H1 (cell line): ENCODE results near the gene OR2A2. TPM values are rescaled to one million over a fixed set of nuclear protein-coding genes. Genes with fewer than 3 reads are reported as not detected.

Source experiments
- CTCF ChIA-PET: fragments of 300-600 bp; sonication (Branson Sonifier 250); formaldehyde crosslinking; loops from one replicate; lab custom pipeline; 2021; ENCODE audit not compliant: partially characterized antibody; lab: Charles Lee
- POLR2A ChIA-PET: fragments of 300-600 bp; sonication (Branson Sonifier 250); formaldehyde crosslinking; loops from one replicate; lab custom pipeline; 2021; ENCODE audit warnings: inconsistent platforms; ENCODE audit not compliant: partially characterized antibody; lab: Charles Lee
- DNase-seq, 2 experiments: peaks; one replicate each; pipeline versions ENCODE4 v3.0.0 to v3.0.0-alpha.2; 2010 to 2022; ENCODE audit warnings: low spot score in 2 of 2, low read depth in 1 of 2, mixed read lengths in 1 of 2
- FAIRE-seq: peaks from 2 replicates; lab custom pipeline; 2011; peaks lifted over from hg19 to GRCh38; lab: Jason Lieb, UNC
- H2AFZ ChIP-seq: 2 replicates; pipeline ENCODE4 v1.8.1; 2012; ENCODE audit warnings: low read length, inconsistent platforms
- H2AK5ac ChIP-seq: 2 replicates; pipeline ENCODE4 v1.6.1; 2013; ENCODE audit warnings: low read depth, low read length
- H2BK120ac ChIP-seq: replicated peaks from 2 replicates; pipeline ENCODE3; 2013; ENCODE audit warnings: low read depth, low read length, inconsistent platforms
- H2BK12ac ChIP-seq: 2 replicates; pipeline ENCODE4 v1.6.1; 2013; ENCODE audit warnings: low read depth, low read length
- H2BK15ac ChIP-seq: 2 replicates; pipeline ENCODE4 v1.6.1; 2013; ENCODE audit warnings: low read length
- H2BK20ac ChIP-seq: 2 replicates; pipeline ENCODE4 v1.6.1; 2013; ENCODE audit warnings: low read length
- H2BK5ac ChIP-seq: 2 replicates; pipeline ENCODE4 v1.6.1; 2013; ENCODE audit warnings: low read depth, low read length
- H3K14ac ChIP-seq: 2 replicates; pipeline ENCODE4 v1.6.1; 2013; ENCODE audit warnings: inconsistent platforms; ENCODE audit not compliant: insufficient read length
- H3K18ac ChIP-seq: 2 replicates; pipeline ENCODE4 v1.6.1; 2013; ENCODE audit warnings: low read length; ENCODE audit errors: extremely low read depth
- H3K23ac ChIP-seq: 2 replicates; pipeline ENCODE4 v1.6.1; 2013; ENCODE audit warnings: inconsistent platforms; ENCODE audit not compliant: insufficient read length
- H3K23me2 ChIP-seq: 2 replicates; pipeline ENCODE4 v1.6.1; 2013; ENCODE audit warnings: low read depth, low read length
- H3K27ac ChIP-seq: 2 replicates; pipeline ENCODE4 v1.6.1; 2011; ENCODE audit warnings: low read depth, low read length, inconsistent platforms
- H3K27me3 ChIP-seq, 4 experiments: replicated peaks in 1 of 4; 1 replicate in 1 of 4; 2 replicates in 3 of 4; pipeline versions ENCODE4 v1.6.1 to v1.8.1; 2011 to 2013; ENCODE audit warnings: low read length in 3 of 4, mild to moderate bottlenecking in 3 of 4, inconsistent platforms in 2 of 4, mixed read lengths in 2 of 4, moderate library complexity in 1 of 4; ENCODE audit not compliant: control insufficient read depth in 3 of 4, insufficient read depth in 3 of 4; ENCODE audit errors: extremely low read depth in 1 of 4
- H3K36me3 ChIP-seq, 4 experiments: 2 replicates each; pipeline versions ENCODE4 v1.6.1 to v1.8.1; 2011 to 2013; ENCODE audit warnings: mild to moderate bottlenecking in 4 of 4, low read length in 3 of 4, moderate library complexity in 2 of 4, control low read depth in 1 of 4, inconsistent platforms in 1 of 4; ENCODE audit not compliant: insufficient read depth in 4 of 4, control insufficient read depth in 2 of 4
- H3K4ac ChIP-seq: replicated peaks from 2 replicates; pipeline ENCODE3; 2013; ENCODE audit warnings: low read length, low read depth, mixed read lengths, inconsistent platforms; ENCODE audit not compliant: insufficient read length
- H3K4me1 ChIP-seq, 4 experiments: replicated peaks in 1 of 4; 1 replicate in 1 of 4; 2 replicates in 3 of 4; pipeline versions ENCODE4 v1.6.1 to v1.8.1; 2011 to 2013; ENCODE audit warnings: low read length in 3 of 4, inconsistent platforms in 2 of 4, mixed read lengths in 1 of 4; ENCODE audit not compliant: insufficient read depth in 4 of 4, control insufficient read depth in 3 of 4
- H3K4me2 ChIP-seq, 2 experiments: 2 replicates each; pipeline versions ENCODE4 v1.6.1 to v1.8.1; 2011 to 2013; ENCODE audit warnings: low read depth in 2 of 2, low read length in 2 of 2, control low read depth in 1 of 2, inconsistent platforms in 1 of 2, mild to moderate bottlenecking in 1 of 2; ENCODE audit not compliant: insufficient read depth in 1 of 2
- H3K4me3 ChIP-seq, 4 experiments: fragments of 200-600, 300-600 bp in 1 of 4; sonication (generic), shearing (Covaris generic), sonication (Bioruptor Twin) in 1 of 4; 2 replicates each; pipeline versions ENCODE4 v1.5.1 to v1.8.1; 2011 to 2016; ENCODE audit warnings: low read length in 4 of 4, low read depth in 3 of 4, control low read depth in 2 of 4, inconsistent platforms in 2 of 4, mild to moderate bottlenecking in 2 of 4, mixed read lengths in 1 of 4, moderate library complexity in 1 of 4; ENCODE audit not compliant: insufficient read depth in 2 of 4; ENCODE audit errors: extremely low read depth in 1 of 4
- H3K56ac ChIP-seq: replicated peaks from 2 replicates; pipeline ENCODE3; 2013; ENCODE audit warnings: low read depth, mild to moderate bottlenecking, mixed read lengths, low read length, inconsistent platforms; ENCODE audit not compliant: insufficient read length
- H3K79me1 ChIP-seq: 2 replicates; pipeline ENCODE4 v1.6.1; 2013; ENCODE audit warnings: low read depth, low read length, control low read depth
- H3K79me2 ChIP-seq, 2 experiments: 2 replicates each; pipeline versions ENCODE4 v1.6.1 to v1.8.1; 2012 to 2013; ENCODE audit warnings: low read length in 2 of 2, mild to moderate bottlenecking in 2 of 2, inconsistent platforms in 1 of 2; ENCODE audit not compliant: insufficient read depth in 2 of 2, control insufficient read depth in 1 of 2
- H3K9ac ChIP-seq, 4 experiments: replicated peaks in 1 of 4; 1 replicate in 1 of 4; 2 replicates in 3 of 4; pipeline versions ENCODE4 v1.6.1 to v1.8.1; 2011 to 2013; ENCODE audit warnings: low read depth in 3 of 4, low read length in 3 of 4, control low read depth in 2 of 4, mild to moderate bottlenecking in 2 of 4, moderate library complexity in 2 of 4, inconsistent platforms in 1 of 4; ENCODE audit errors: extremely low read depth in 1 of 4
- H3K9me3 ChIP-seq, 2 experiments: 2 replicates each; pipeline versions ENCODE4 v1.6.1 to v1.8.1; 2012 to 2013; ENCODE audit warnings: mild to moderate bottlenecking in 2 of 2, moderate library complexity in 2 of 2, control low read depth in 1 of 2, inconsistent platforms in 1 of 2, low read depth in 1 of 2, low read length in 1 of 2, mixed read lengths in 1 of 2; ENCODE audit not compliant: insufficient read depth in 2 of 2
- H4K20me1 ChIP-seq, 2 experiments: replicated peaks in 1 of 2; 2 replicates each; pipeline versions ENCODE3 to v1.8.1; 2011 to 2013; ENCODE audit warnings: inconsistent platforms in 2 of 2, low read length in 2 of 2, mild to moderate bottlenecking in 1 of 2; ENCODE audit not compliant: insufficient read depth in 2 of 2, control insufficient read depth in 1 of 2
- H4K5ac ChIP-seq: 2 replicates; pipeline ENCODE4 v1.6.1; 2013; ENCODE audit warnings: low read length, low read depth, mixed read lengths, inconsistent platforms; ENCODE audit not compliant: insufficient read length
- H4K8ac ChIP-seq: 2 replicates; pipeline ENCODE4 v1.8.0; 2013; ENCODE audit warnings: mild to moderate bottlenecking, moderate library complexity, low read length, inconsistent platforms; ENCODE audit not compliant: insufficient read depth; ENCODE audit errors: extremely low read depth
- H4K91ac ChIP-seq: replicated peaks from 2 replicates; pipeline ENCODE3; 2013; ENCODE audit warnings: low read length, mixed read lengths, inconsistent platforms; ENCODE audit not compliant: insufficient read length
- BCL11A ChIP-seq, 2 experiments: IDR thresholded peaks; one replicate each; pipeline ENCODE4 v1.6.1; 2011; ENCODE audit warnings: low read depth in 2 of 2, low read length in 2 of 2, mild to moderate bottlenecking in 2 of 2
- EGR1 ChIP-seq: IDR thresholded peaks from 2 replicates; pipeline ENCODE4 v1.6.1; 2011; ENCODE audit warnings: low read depth, low read length, borderline replicate concordance
- GABPA ChIP-seq: IDR thresholded peaks from 2 replicates; pipeline ENCODE4 v1.6.1; 2011; ENCODE audit warnings: mild to moderate bottlenecking, low read length, moderate library complexity, borderline replicate concordance; ENCODE audit not compliant: insufficient read depth
- HDAC6 ChIP-seq: IDR thresholded peaks from one replicate; pipeline ENCODE4 v1.7.1; 2012; ENCODE audit warnings: low read depth, mild to moderate bottlenecking, inconsistent platforms, low read length, moderate library complexity
- KDM4A ChIP-seq: IDR thresholded peaks from one replicate; pipeline ENCODE4 v1.7.1; 2012; ENCODE audit warnings: low read depth, mild to moderate bottlenecking, moderate library complexity, low read length, inconsistent platforms; ENCODE audit not compliant: severe bottlenecking
- RAD21 ChIP-seq, 2 experiments: IDR thresholded peaks in 1 of 2; conservative IDR thresholded peaks in 1 of 2; 2 replicates each; pipeline ENCODE4 v1.6.1; 2011; ENCODE audit warnings: low read depth in 2 of 2, low read length in 2 of 2, improper control_type of control experiment in 1 of 2, inconsistent platforms in 1 of 2, mild to moderate bottlenecking in 1 of 2, moderate library complexity in 1 of 2
- SIRT6 ChIP-seq: IDR thresholded peaks from one replicate; pipeline ENCODE4 v1.7.1; 2012; ENCODE audit warnings: low read length, inconsistent platforms
- TAF1 ChIP-seq: IDR thresholded peaks from 2 replicates; pipeline ENCODE4 v1.6.1; 2011; ENCODE audit warnings: mild to moderate bottlenecking, low read depth, low read length
- TAF7 ChIP-seq: optimal IDR thresholded peaks from 2 replicates; pipeline ENCODE3; 2011; ENCODE audit warnings: low read depth, mild to moderate bottlenecking, inconsistent platforms, low read length, moderate library complexity, borderline replicate concordance
- TBP ChIP-seq: IDR thresholded peaks from 2 replicates; pipeline ENCODE4 v1.6.1; 2011; ENCODE audit warnings: low read depth, low read length, improper control_type of control experiment
- WGBS, 2 experiments: shearing (Covaris generic) in 1 of 2; methylation state at CpG; one replicate each; pipeline versions ENCODE4 v1.1.6 to v1.1.7; 2013 to 2015; ENCODE audit warnings: low lambda C conversion rate in 2 of 2, mixed read lengths in 2 of 2, inconsistent platforms in 1 of 2, low coverage in 1 of 2, missing lambda C conversion rate in 1 of 2; ENCODE audit not compliant: insufficient replicate concordance in 2 of 2, insufficient coverage in 1 of 2, insufficient read length in 1 of 2; ENCODE audit errors: extremely low coverage in 1 of 2, missing lambda C conversion rate in 1 of 2; 5-methylcytosine and 5-hydroxymethylcytosine counted together
- polyA plus RNA-seq, 7 experiments: library from polyadenylated mRNA; depleted of rRNA in 3 of 7; stranded (reverse) in 5 of 7; unstranded in 2 of 7; fragments of >200 nt in 5 of 7; fragments of 200-250 nt in 2 of 7; gene quantifications; 1 replicate in 5 of 7; 2 replicates in 1 of 7; 4 replicates in 1 of 7; pipeline versions ENCODE4 v1.2.1 to v1.2.3, GENCODE V29; 2011 to 2013; ENCODE audit warnings: missing spikeins in 2 of 7, mixed read lengths in 2 of 7
- total RNA-seq: library from RNA; stranded (reverse); fragmentation: NEBNext Ultra II Directional; extraction: Animal tissue kit (Norgen Biotek cat#: 25700); gene quantifications from 2 replicates; pipeline ENCODE4 v1.2.1, GENCODE V29; 2021
- TF ChIP-seq, protein P1 (sequence below), 3 experiments: IDR thresholded peaks; 1 replicate in 2 of 3; 2 replicates in 1 of 3; pipeline versions ENCODE4 v1.5.1 to v1.6.1; 2011; ENCODE audit warnings: low read length in 3 of 3, mild to moderate bottlenecking in 3 of 3, inconsistent platforms in 2 of 3, low read depth in 1 of 3, moderate library complexity in 1 of 3; ENCODE audit not compliant: insufficient read depth in 1 of 3; ENCODE audit errors: control extremely low read depth in 1 of 3

Gene OR2A2
- total and polyA plus RNA-seq, 2 of the 8 experiments (the other 6 are each of a cell fraction or from before 2014, with no cell fraction given) = not detected

DNA sequence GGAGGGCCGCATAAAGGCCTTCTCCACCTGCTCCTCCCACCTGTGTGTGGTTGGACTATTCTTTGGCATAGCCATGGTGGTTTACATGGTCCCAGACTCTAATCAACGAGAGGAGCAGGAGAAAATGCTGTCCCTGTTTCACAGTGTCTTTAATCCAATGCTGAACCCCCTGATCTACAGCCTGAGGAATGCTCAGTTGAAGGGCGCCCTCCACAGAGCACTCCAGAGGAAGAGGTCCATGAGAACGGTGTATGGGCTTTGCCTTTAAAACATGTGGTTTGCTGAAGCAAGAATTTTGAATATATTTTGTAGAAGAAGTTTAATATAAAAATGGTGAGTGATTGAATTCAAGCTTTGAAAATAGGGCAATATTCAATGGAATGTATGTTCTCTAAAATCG is 889 bp downstream of the OR2A2 start:
- ChIA-PET POLR2A (no interaction called here), CTCF (interaction anchor here (1.1 kb wide), 1 partner anchor 58 kb away, joined by 4 read pairs; no protein-coding TSS in a partner anchor)
- Histone ChIP-seq H4K91ac (no peak overlapping the region), H3K9me3 (no peaks in the 10 kb centered on the region), H3K4me3 (no peak overlapping the region), H3K4ac (no peak overlapping the region), H3K14ac (no peak overlapping the region), H2AFZ (no peak overlapping the region), H2BK120ac (no peak overlapping the region), H4K5ac (no peak overlapping the region), H3K56ac (no peak overlapping the region), H3K79me2 (no peaks in the 10 kb centered on the region), H3K27ac (no peak overlapping the region), H3K79me1 (no peaks in the 10 kb centered on the region), H2AK5ac (no peak overlapping the region), H2BK5ac (no peak overlapping the region), H3K4me2 (no peak overlapping the region), H2BK15ac (no peak overlapping the region), H3K36me3 (no peaks in the 10 kb centered on the region), H2BK20ac (no peak overlapping the region), H3K23me2 (no peaks in the 10 kb centered on the region), H3K9ac (no peak overlapping the region), H3K18ac (no peak overlapping the region), H3K23ac (no peak overlapping the region), H4K20me1 (no peaks in the 10 kb centered on the region), H4K8ac (no peak overlapping the region), H2BK12ac (no peak overlapping the region), H3K4me1 (no peaks in the 10 kb centered on the region), H3K27me3 (no peaks in the 10 kb centered on the region)
- FAIRE-seq (no peak), DNase-seq (no peak)
- WGBS, 2 experiments = 70% methylated on average over 5 of the region's 5 CpGs; no CpG with 5 or more reads in 1 of the 2 experiments
- no peak for TF ChIP-seq SIRT6
- TF ChIP-seq GABPA = no peak
- no peak for TF ChIP-seq TAF1
- TF ChIP-seq TBP = no peak
- TF ChIP-seq RAD21 (IDR thresholded peaks at IDR 0.05 in 1 of 2, conservative IDR thresholded peaks at IDR 0.05 in 1 of 2; ENCODE audit: low read depth in 2 of 2, low read length in 2 of 2) = peak; percentile 57 to 61
- no peak for TF ChIP-seq BCL11A (IDR thresholded peaks at IDR 0.05; ENCODE audit: low read depth in 2 of 2, low read length in 2 of 2)
- TF ChIP-seq, protein P1, sequence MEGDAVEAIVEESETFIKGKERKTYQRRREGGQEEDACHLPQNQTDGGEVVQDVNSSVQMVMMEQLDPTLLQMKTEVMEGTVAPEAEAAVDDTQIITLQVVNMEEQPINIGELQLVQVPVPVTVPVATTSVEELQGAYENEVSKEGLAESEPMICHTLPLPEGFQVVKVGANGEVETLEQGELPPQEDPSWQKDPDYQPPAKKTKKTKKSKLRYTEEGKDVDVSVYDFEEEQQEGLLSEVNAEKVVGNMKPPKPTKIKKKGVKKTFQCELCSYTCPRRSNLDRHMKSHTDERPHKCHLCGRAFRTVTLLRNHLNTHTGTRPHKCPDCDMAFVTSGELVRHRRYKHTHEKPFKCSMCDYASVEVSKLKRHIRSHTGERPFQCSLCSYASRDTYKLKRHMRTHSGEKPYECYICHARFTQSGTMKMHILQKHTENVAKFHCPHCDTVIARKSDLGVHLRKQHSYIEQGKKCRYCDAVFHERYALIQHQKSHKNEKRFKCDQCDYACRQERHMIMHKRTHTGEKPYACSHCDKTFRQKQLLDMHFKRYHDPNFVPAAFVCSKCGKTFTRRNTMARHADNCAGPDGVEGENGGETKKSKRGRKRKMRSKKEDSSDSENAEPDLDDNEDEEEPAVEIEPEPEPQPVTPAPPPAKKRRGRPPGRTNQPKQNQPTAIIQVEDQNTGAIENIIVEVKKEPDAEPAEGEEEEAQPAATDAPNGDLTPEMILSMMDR (IDR thresholded peaks at IDR 0.05; ENCODE audit: control extremely low read depth in 1 of 3, insufficient read depth in 1 of 3, low read depth in 1 of 3, low read length in 3 of 3) = peak; percentile 18 to 42 (median 32); a peak in 3 of 4 replicates
- TF ChIP-seq HDAC6 = no peak
- TF ChIP-seq TAF7 = no peak
- TF ChIP-seq EGR1 = no peak
- no peak for TF ChIP-seq KDM4A
